Endometrium (tissue), 2 donors: Measurements from ENCODE around the gene VWA8.
A peak's percentile ranks its signal among the peaks of the same experiment; 100 is the strongest.

Experiments
- FAIRE-seq: peaks from 2 replicates; lab custom pipeline; 2012; peaks lifted over from hg19 to GRCh38; lab: Jason Lieb, UNC
- donor health status: control.
- donor health status: control.

The VWA8 gene

GRCh38 chr13:41802684-41803444 lies 158.0 kb downstream of the VWA8 start:
- no peak for FAIRE-seq

- no peak for FAIRE-seq
Measured at GRCh38 chr13:41802043-41802683, 158.7 kb downstream of the VWA8 start.

GRCh38 chr13:41791056-41791455 lies 169.9 kb downstream of the VWA8 start:
- peak; percentile 8 for FAIRE-seq

- no peak for FAIRE-seq
Measured at GRCh38 chr13:41788552-41788951, 172.4 kb downstream of the VWA8 start.

- no peak for FAIRE-seq
Measured at GRCh38 chr13:41785402-41786172, 175.3 kb downstream of the VWA8 start.

GRCh38 chr13:41782086-41782485 lies 178.8 kb downstream of the VWA8 start:
- FAIRE-seq, result no peak

GRCh38 chr13:41780715-41781706 lies 179.9 kb downstream of the VWA8 start:
- no peak for FAIRE-seq

- FAIRE-seq, result no peak
Measured at GRCh38 chr13:41775251-41775650, 185.7 kb downstream of the VWA8 start.

GRCh38 chr13:41774605-41775218 lies 186.2 kb downstream of the VWA8 start:
- no peak for FAIRE-seq

GRCh38 chr13:41767801-41768200 lies 193.1 kb downstream of the VWA8 start:
- FAIRE-seq, result no peak

GRCh38 chr13:41766439-41766838 lies 194.5 kb downstream of the VWA8 start:
- no peak for FAIRE-seq

GRCh38 chr13:41765813-41766212 lies 195.1 kb downstream of the VWA8 start:
- FAIRE-seq, result no peak

- no peak for FAIRE-seq
Measured at GRCh38 chr13:41765020-41765419, 195.9 kb downstream of the VWA8 start.

- no peak for FAIRE-seq
Measured at GRCh38 chr13:41764558-41764957, 196.4 kb downstream of the VWA8 start.

- no peak for FAIRE-seq
Measured at GRCh38 chr13:41763782-41764181, 197.1 kb downstream of the VWA8 start.

- FAIRE-seq, result no peak
Measured at GRCh38 chr13:41762796-41763195, 198.1 kb downstream of the VWA8 start.

- no peak for FAIRE-seq
Measured at GRCh38 chr13:41756198-41756880, 204.6 kb downstream of the VWA8 start.

GRCh38 chr13:41751734-41752445 lies 209.0 kb downstream of the VWA8 start:
- FAIRE-seq, result no peak

- FAIRE-seq, result no peak
Measured at GRCh38 chr13:41751277-41751676, 209.6 kb downstream of the VWA8 start.

- no peak for FAIRE-seq
Measured at GRCh38 chr13:41746259-41746658, 214.7 kb downstream of the VWA8 start.
